Activated CD4-positive, alpha-beta T cell treated with anti-CD3 and anti-CD28 coated beads for 1 hour (primary cell): Measurements from ENCODE around the gene USP48.
"Not testable (repeated sequence)": the region's sequence is repeated elsewhere in the genome, so short reads cannot be mapped to it uniquely, and the experiment has no call there.

ENCODE experiments used
- DNase-seq: peaks from one replicate; pipeline ENCODE4 v3.0.0-alpha.2; 2020

USP48 gene

GRCh38 chr1:21693732-21694131 is 89.2 kb downstream of the USP48 start:
- DNase-seq = no peak

GRCh38 chr1:21691739-21692138 is 91.2 kb downstream of the USP48 start:
- DNase-seq = no peak

- DNase-seq = no peak
Measured at GRCh38 chr1:21689661-21690372, 93.1 kb downstream of the USP48 start.

- no peak for DNase-seq
Measured at GRCh38 chr1:21687081-21687529, 95.8 kb downstream of the USP48 start.

GRCh38 chr1:21685946-21686678 is 96.8 kb downstream of the USP48 start:
- DNase-seq = no peak

GRCh38 chr1:21681426-21681825 is 101.5 kb downstream of the USP48 start:
- no peak for DNase-seq

GRCh38 chr1:21680918-21681317 is 102.0 kb downstream of the USP48 start:
- DNase-seq = no peak

GRCh38 chr1:21680381-21680780 is 102.6 kb downstream of the USP48 start:
- DNase-seq = no peak

GRCh38 chr1:21677168-21677567 is 105.8 kb downstream of the USP48 start:
- DNase-seq = no peak

GRCh38 chr1:21674957-21675356 is 108.0 kb downstream of the USP48 start:
- DNase-seq = no peak

- DNase-seq = not testable (repeated sequence)
Measured at GRCh38 chr1:21673853-21674252, 109.1 kb downstream of the USP48 start.

- no peak for DNase-seq
Measured at GRCh38 chr1:21673277-21673780, 109.6 kb downstream of the USP48 start.

- no peak for DNase-seq
Measured at GRCh38 chr1:21672478-21673276, 110.3 kb downstream of the USP48 start.

- no peak for DNase-seq
Measured at GRCh38 chr1:21671915-21672314, 111.0 kb downstream of the USP48 start.

GRCh38 chr1:21670956-21671902 is 111.7 kb downstream of the USP48 start:
- no peak for DNase-seq

- no peak for DNase-seq
Measured at GRCh38 chr1:21670059-21670881, 112.7 kb downstream of the USP48 start.

- DNase-seq = no peak
Measured at GRCh38 chr1:21669258-21670058, 113.5 kb downstream of the USP48 start, which contains the start of gene RAP1GAP. RAP1GAP (minus strand) TSS chr1:21669357; CDS start chr1:21620032, 49,325 bp downstream.

- no peak for DNase-seq
Measured at GRCh38 chr1:21668951-21669257, 114.0 kb downstream of the USP48 start.

- no peak for DNase-seq
Measured at GRCh38 chr1:21668232-21668950, 114.6 kb downstream of the USP48 start.
